Lower leg skin (tissue), 3 donors: ENCODE data around the gene WDPCP.

Experiments
- CTCF ChIP-seq, 3 donors: fragments of 450-650 bp; IDR thresholded peaks; one replicate each; pipeline ENCODE4 v1.5.1; 2016; ENCODE audit warnings: antibody characterized with exemption in 3 of 3, mild to moderate bottlenecking in 3 of 3, moderate library complexity in 2 of 3
- POLR2A ChIP-seq, 2 donors: fragments of 450-650 bp; IDR thresholded peaks; one replicate each; pipeline ENCODE4 v1.6.1; 2016 to 2017; ENCODE audit warnings: antibody characterized with exemption in 2 of 2, mild to moderate bottlenecking in 1 of 2, moderate library complexity in 1 of 2

GRCh38 chr2:63320669-63321068 is 267.6 kb downstream of the WDPCP start:
- no peak for TF ChIP-seq CTCF (IDR thresholded peaks at IDR 0.05)
- no peak for TF ChIP-seq POLR2A (IDR thresholded peaks at IDR 0.05)
